Endothelial cell of umbilical vein (primary cell): Measurements from ENCODE around the gene BCAR3. TPM values are rescaled to one million over a fixed set of nuclear protein-coding genes. Genes with fewer than 3 reads are reported as not detected.

Experiments used
- BruUV-seq: library from RNA; stranded (reverse); fragments of 400-500 nt; replicated peaks from 2 replicates; lab custom pipeline; 2021; lab: Mats Ljungman, UMichigan
- CTCF ChIA-PET: fragments of 300-600, 350-600 bp; sonication (Branson Sonifier 250); formaldehyde crosslinking; loops from one replicate; lab custom pipeline; 2021; ENCODE audit warnings: antibody characterized with exemption, inconsistent platforms; lab: Charles Lee
- POLR2A ChIA-PET: fragments of 300-600, 350-600 bp; sonication (Branson Sonifier 250); formaldehyde crosslinking; loops from one replicate; lab custom pipeline; 2021; ENCODE audit warnings: antibody characterized with exemption, inconsistent platforms; lab: Charles Lee
- DNase-seq: peaks from one replicate; pipeline ENCODE4 v3.0.0-alpha.2; 2011; ENCODE audit warnings: low read depth, low spot score
- FAIRE-seq: peaks from 2 replicates; lab custom pipeline; 2011; peaks lifted over from hg19 to GRCh38; lab: Jason Lieb, UNC
- H2AFZ ChIP-seq: 2 replicates; pipeline ENCODE4 v1.6.0; 2012; ENCODE audit warnings: low read depth, low read length, control low read depth, inconsistent platforms
- H3K27ac ChIP-seq: 2 replicates; pipeline ENCODE4 v1.5.1; 2011; ENCODE audit warnings: low read depth, mild to moderate bottlenecking, control low read depth, low read length, moderate library complexity; ENCODE audit not compliant: insufficient read depth
- H3K27me3 ChIP-seq, 2 experiments: 2 replicates each; pipeline versions ENCODE4 v1.6.0 to v1.6.1; 2011; ENCODE audit warnings: low read length in 2 of 2, mixed read lengths in 1 of 2; ENCODE audit not compliant: control insufficient read depth in 2 of 2, insufficient read depth in 2 of 2
- H3K36me3 ChIP-seq, 2 experiments: 2 replicates in 1 of 2; 3 replicates in 1 of 2; pipeline ENCODE4 v1.5.1; 2011; ENCODE audit warnings: low read length in 2 of 2, mild to moderate bottlenecking in 1 of 2, moderate library complexity in 1 of 2; ENCODE audit not compliant: control insufficient read depth in 2 of 2, insufficient read depth in 2 of 2; ENCODE audit errors: extremely low read depth in 1 of 2
- H3K4me1 ChIP-seq: 3 replicates; pipeline ENCODE4 v1.5.1; 2011; ENCODE audit warnings: mild to moderate bottlenecking, low read length; ENCODE audit not compliant: control insufficient read depth, insufficient read depth; ENCODE audit errors: extremely low read depth
- H3K4me2 ChIP-seq: 2 replicates; pipeline ENCODE4 v1.6.1; 2011; ENCODE audit warnings: low read length, control low read depth, mixed read lengths; ENCODE audit not compliant: insufficient read depth
- H3K4me3 ChIP-seq, 3 experiments: fragments of 200-600 bp in 1 of 3; sonication (generic), shearing (Covaris generic) in 1 of 3; replicated peaks in 1 of 3; 2 replicates each; pipeline ENCODE4 v1.5.1; 2011 to 2016; ENCODE audit warnings: control low read depth in 3 of 3, low read length in 3 of 3, mild to moderate bottlenecking in 2 of 3, inconsistent platforms in 1 of 3, low read depth in 1 of 3, moderate library complexity in 1 of 3; ENCODE audit not compliant: insufficient read depth in 1 of 3
- H3K79me2 ChIP-seq: 2 replicates; pipeline ENCODE4 v1.6.0; 2012; ENCODE audit warnings: low read length, inconsistent platforms; ENCODE audit not compliant: control insufficient read depth, insufficient read depth
- H3K9ac ChIP-seq: replicated peaks from 2 replicates; pipeline ENCODE3; 2011; ENCODE audit warnings: low read length, control low read depth; ENCODE audit not compliant: insufficient read depth; ENCODE audit errors: extremely low read depth
- H3K9me1 ChIP-seq: replicated peaks from 3 replicates; pipeline ENCODE4 v1.6.0; 2011; ENCODE audit warnings: mild to moderate bottlenecking, low read length; ENCODE audit not compliant: control insufficient read depth, insufficient read depth; ENCODE audit errors: extremely low read depth
- H3K9me3 ChIP-seq: replicated peaks from 2 replicates; pipeline ENCODE4 v1.5.1; 2012; ENCODE audit warnings: low read length, inconsistent platforms; ENCODE audit not compliant: control insufficient read depth, insufficient read depth
- H4K20me1 ChIP-seq: replicated peaks from 2 replicates; pipeline ENCODE3; 2011; ENCODE audit warnings: mild to moderate bottlenecking, low read length; ENCODE audit not compliant: control insufficient read depth, insufficient read depth; ENCODE audit errors: extremely low read depth
- CTCF ChIP-seq, 2 donors: IDR thresholded peaks; 1 replicate in 1 of 2; 2 replicates in 1 of 2; pipeline ENCODE4 v1.5.1; 2011; ENCODE audit warnings: low read length in 2 of 2, mild to moderate bottlenecking in 2 of 2, moderate library complexity in 2 of 2, control low read depth in 1 of 2, inconsistent platforms in 1 of 2, low read depth in 1 of 2; ENCODE audit not compliant: insufficient read depth in 1 of 2; ENCODE audit errors: extremely low read depth in 1 of 2
- FOS ChIP-seq: IDR thresholded peaks from 2 replicates; pipeline ENCODE4 v1.6.1; 2011; ENCODE audit warnings: mild to moderate bottlenecking, low read length, moderate library complexity, borderline replicate concordance; ENCODE audit not compliant: insufficient read depth
- GATA2 ChIP-seq: IDR thresholded peaks from 2 replicates; pipeline ENCODE4 v1.7.0; 2011; ENCODE audit warnings: low read depth, mild to moderate bottlenecking, moderate library complexity, mixed read lengths, low read length; ENCODE audit not compliant: insufficient read length, insufficient read depth
- JUN ChIP-seq: IDR thresholded peaks from 2 replicates; pipeline ENCODE4 v1.6.1; 2011; ENCODE audit warnings: borderline replicate concordance, low read depth; ENCODE audit not compliant: insufficient read length, insufficient read depth
- POLR2A ChIP-seq: IDR thresholded peaks from 2 replicates; pipeline ENCODE4 v1.6.1; 2012; ENCODE audit warnings: low read depth, mild to moderate bottlenecking, control low read depth, low read length
- POLR2AphosphoS5 ChIP-seq: IDR thresholded peaks from 2 replicates; pipeline ENCODE4 v1.6.1; 2012; ENCODE audit warnings: low read depth, mild to moderate bottlenecking, control low read depth, low read length, moderate library complexity; ENCODE audit not compliant: insufficient read depth
- dilution Hi-C: fragments of 300-500 bp; cut with MboI; formaldehyde crosslinking; loops from one replicate; pipeline ENCODE4 v1.15.0; 2019; ENCODE audit warnings: low sequenced_read_pairs; ENCODE audit not compliant: extremely low pct_ligation_motif_present
- intact Hi-C: fragments of 100-400 bp; cut with micrococcal nuclease; formaldehyde crosslinking; loops from one replicate; pipeline ENCODE4 v1.10.0; 2022
- polyA plus RNA-seq, 4 experiments: library from polyadenylated mRNA; depleted of rRNA in 3 of 4; stranded (reverse) in 3 of 4; unstranded in 1 of 4; fragments of >200 nt; gene quantifications; 2 replicates each; pipeline versions ENCODE4 v1.2.1 to v1.2.3, GENCODE V29; 2011 to 2012; ENCODE audit warnings: missing spikeins in 1 of 4
- total RNA-seq: library from RNA; stranded (reverse); gene quantifications from 2 replicates; pipeline ENCODE4 v1.2.3, GENCODE V29; 2021

Gene BCAR3
- total and polyA plus RNA-seq, 2 donors (not counting 3 experiments of a cell fraction or from before 2014, with no cell fraction given), result 17.5 to 32.9 TPM

GRCh38 chr1:93636712-93637111 is 44.9 kb downstream of the BCAR3 start:
- FAIRE-seq (no peak), DNase-seq (no peak)
- Histone ChIP-seq H3K9me3 (no peaks in the 10 kb centered on the region), H3K36me3 (peaks cover 2 to 12% of the 10 kb centered on the region in 2 experiments), H3K9ac (peak overlapping the region; percentile 45), H3K9me1 (no peaks in the 10 kb centered on the region), H3K4me2 (no peak overlapping the region), H3K4me3 (no peak overlapping the region), H3K27me3 (no peaks in the 10 kb centered on the region), H3K4me1 (peaks cover 13% of the 10 kb centered on the region), H4K20me1 (no peaks in the 10 kb centered on the region), H2AFZ (no peak overlapping the region), H3K27ac (peak overlapping the region; percentile 60), H3K79me2 (peaks cover 72% of the 10 kb centered on the region)
- no TSS peak for BruUV-seq
- POLR2A ChIA-PET, result no interaction called here
- dilution Hi-C loops, result no loop called here
- TF ChIP-seq JUN, result no peak
- TF ChIP-seq POLR2A, result no peak
- no peak for TF ChIP-seq CTCF (IDR thresholded peaks at IDR 0.05; ENCODE audit: extremely low read depth in 1 of 2, insufficient read depth in 1 of 2, low read depth in 1 of 2, low read length in 2 of 2)
- TF ChIP-seq POLR2AphosphoS5, result no peak
- no peak for TF ChIP-seq GATA2
- TF ChIP-seq FOS, result no peak
- CTCF ChIA-PET, result interaction anchor here (1.0 to 9.6 kb wide), 10 partner anchors 8 to 204 kb away, joined by 3 to 325 read pairs (median 7); partner anchors contain the start of gene BCAR3
- intact Hi-C loops, result loop anchor here (1.0 kb wide), 1 partner anchor 13 kb away; no protein-coding TSS in a partner anchor
